OCI-M2 (cell line): Measurements from ENCODE around the gene LRGUK.
"Not testable (repeated sequence)": the region's sequence is repeated elsewhere in the genome, so short reads cannot be mapped to it uniquely, and the experiment has no call there.

Experiments used
- DNase-seq: peaks from one replicate; lab custom pipeline; 2025; ENCODE audit not compliant: unreplicated experiment; lab: John Stamatoyannopoulos, UW

LRGUK gene

DNA sequence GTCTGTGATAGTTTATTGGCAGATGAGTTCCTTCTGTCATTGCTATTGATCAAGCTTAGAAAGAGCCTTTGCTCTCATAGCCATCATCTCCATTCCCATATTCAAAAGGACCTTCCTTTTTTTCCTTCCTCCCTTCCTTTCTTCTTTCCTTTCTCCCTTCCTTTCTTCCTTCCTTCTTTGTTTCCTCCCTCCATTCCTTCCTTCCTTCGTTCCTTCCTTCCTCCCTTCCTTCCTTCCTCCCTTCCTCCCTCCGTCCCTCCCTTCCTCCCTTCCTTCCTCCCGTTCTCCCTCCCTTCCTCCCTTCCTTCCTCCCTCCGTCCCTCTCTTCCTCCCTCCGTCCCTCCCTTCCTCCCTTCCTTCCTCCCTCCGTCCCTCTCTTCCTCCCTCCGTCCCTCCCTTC is 104.2 kb downstream of the LRGUK start:
- DNase-seq, result not testable (repeated sequence)

DNA sequence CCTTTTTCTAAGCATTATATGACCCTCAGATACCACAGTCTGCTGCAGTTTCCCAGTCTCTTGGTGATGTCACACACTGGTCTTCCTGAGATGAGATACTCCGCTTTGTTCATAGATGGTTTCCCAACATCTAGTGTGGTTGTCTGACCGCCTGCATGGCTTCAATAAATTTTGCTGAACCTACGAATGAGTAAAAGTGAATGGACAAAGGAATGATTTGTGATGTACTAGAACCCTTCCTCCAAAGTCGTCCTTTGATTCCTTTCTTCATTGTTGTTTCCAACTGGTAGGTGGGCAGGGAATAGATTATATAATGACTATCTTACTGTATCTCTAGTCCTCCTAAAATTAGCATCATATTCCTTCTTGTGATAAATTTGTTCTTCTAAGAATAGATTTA is 107.1 kb downstream of the LRGUK start:
- no peak for DNase-seq

DNA sequence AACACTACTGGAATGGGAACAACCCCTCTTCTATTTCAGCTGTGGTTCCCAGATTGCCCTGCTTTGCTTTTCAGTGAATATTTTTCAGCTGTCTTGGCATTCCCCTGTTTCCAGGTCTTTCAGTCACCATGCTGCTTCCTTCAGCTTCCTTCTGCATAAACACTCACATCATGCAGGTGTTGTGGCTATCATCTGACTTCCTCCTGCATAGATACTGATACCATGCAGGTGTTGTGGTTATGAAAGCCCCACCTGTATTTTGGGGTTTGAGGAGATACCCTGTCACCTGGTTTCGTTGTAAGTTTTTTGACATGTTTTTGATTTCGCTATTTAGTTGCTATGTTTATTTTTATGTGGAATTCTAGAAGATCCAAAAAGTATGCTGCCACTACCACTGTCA is 118.1 kb downstream of the LRGUK start:
- no peak for DNase-seq

DNA sequence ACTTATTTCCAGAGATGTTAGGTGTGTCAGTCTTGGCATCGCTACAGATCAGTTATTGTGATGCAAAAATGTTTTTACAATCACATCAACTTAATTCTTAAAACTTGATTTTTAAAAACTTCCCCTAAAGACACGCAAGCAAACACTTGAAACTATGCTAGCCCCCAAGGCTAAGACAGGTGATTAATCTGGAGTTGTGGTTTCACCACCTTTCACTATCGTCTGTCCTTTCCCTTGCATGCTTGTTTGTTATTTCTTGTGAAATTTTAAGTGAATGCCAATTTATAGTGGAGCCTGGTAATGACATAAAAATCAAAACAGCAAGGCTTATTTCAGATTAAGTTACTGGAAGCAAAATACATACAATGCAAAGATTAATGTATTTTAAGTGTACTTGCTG is 119.2 kb downstream of the LRGUK start:
- no peak for DNase-seq

DNA sequence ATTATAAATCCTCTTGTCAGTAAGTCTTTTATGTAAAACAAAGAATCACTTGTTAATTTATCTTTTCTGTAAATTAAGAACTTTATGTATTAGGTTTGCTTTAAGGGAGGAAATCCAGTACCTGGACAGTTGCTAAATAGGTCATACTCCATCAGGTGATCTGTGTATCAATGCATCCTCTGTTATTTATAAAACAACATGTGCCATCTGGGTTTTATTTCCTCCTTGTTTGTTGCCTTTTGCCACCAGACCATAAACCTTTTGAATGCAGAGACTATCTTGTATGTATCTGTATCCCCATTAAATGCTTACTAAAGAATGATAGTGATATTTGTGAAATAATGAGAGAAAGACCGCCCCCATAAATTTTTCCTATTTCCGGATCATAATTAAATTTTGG is 119.6 kb downstream of the LRGUK start:
- no peak for DNase-seq

DNA sequence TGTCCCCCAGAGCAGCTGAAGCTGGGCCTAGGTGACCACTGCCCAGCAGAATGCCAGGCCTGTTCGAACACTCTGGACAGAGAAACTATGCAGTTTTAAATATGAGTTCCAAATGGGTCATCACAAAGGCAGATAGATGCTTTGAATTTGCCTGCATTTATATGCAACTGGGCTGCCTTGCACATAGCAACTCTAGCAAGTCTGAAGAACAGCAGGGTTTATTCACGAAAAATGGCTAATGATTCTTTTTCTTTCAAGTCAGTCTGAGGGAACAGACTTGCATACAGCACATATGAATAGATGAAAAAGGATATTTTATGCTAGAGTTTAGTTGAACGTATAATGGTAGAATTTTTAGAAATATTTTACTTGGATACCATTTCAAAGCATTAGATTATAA is 121.1 kb downstream of the LRGUK start:
- no peak for DNase-seq

DNA sequence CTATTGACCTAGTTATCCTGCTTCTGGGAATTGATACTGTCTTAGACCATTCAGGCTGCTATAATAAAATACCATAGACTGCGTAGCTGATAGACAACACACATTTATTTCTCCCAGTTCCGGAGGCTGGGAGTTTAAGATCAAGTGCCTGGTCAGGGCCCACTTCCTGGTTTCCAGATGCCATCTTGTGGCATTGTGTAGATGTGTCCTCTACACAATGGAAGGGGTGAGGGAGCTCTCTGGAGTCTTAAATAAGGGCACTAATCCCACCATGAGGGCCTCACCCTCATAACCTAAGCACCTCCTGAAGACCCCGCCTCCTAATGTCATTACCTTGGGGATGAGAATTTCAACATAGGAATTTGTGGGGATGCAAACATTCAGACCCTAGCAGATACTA is 127.2 kb downstream of the LRGUK start:
- no peak for DNase-seq

DNA sequence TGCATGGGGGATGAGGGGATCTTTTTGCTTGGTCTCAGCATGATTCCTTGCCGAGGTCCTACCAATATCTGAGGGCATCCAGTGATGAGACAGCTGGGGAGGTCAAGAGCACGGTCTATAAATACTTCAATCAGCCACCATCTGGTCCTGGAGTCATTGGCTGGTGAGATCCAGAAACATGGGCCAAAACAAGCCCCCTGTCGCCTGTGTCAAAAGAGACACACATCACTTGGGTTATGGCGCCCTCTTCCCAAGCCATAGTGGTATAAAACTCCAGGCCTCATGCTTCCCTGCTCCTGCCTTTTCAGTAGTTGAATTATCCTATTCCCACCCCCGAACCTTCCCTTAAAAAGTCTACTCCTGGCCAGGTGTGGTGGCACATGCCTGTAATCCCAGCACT is 128.7 kb downstream of the LRGUK start:
- no peak for DNase-seq

DNA sequence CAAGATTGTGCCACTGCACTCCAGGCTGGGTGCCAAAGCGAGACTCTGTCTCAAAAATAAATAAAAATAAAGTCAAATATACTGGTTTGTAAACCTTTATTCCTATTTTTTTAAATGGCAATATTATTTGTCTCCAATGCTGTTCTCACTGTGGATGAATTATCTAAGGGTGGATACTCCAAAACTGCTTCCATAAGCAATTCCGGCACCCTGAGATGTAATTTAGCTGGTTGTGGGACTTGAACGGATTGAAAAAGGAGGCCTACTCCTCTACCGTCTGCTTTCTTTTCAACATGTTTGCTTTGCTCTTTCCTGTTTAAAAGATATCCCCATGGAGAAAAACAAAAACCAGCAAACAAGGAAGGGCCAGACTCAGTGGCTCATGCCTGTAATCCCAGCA is 135.2 kb downstream of the LRGUK start:
- DNase-seq, result no peak

DNA sequence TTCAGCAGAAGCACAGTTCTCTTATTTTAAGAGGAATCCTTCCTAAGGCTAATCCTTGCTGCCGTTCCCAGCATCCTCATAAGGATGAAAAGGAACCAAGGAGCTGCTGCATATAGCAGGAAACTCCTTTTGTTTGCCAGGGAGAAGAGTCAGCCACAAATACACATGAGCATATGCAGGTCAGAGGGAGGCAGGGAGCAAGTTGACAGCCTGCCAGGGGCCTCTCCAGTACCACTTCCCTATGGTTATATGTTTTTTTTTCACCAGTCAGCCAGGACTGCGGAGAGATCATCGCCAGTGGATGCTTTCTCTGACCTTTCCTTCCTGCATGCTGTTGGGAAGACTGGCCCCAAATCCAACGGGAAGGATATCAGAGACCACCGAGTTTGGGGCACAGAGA is 149.8 kb downstream of the LRGUK start:
- DNase-seq, result no peak

DNA sequence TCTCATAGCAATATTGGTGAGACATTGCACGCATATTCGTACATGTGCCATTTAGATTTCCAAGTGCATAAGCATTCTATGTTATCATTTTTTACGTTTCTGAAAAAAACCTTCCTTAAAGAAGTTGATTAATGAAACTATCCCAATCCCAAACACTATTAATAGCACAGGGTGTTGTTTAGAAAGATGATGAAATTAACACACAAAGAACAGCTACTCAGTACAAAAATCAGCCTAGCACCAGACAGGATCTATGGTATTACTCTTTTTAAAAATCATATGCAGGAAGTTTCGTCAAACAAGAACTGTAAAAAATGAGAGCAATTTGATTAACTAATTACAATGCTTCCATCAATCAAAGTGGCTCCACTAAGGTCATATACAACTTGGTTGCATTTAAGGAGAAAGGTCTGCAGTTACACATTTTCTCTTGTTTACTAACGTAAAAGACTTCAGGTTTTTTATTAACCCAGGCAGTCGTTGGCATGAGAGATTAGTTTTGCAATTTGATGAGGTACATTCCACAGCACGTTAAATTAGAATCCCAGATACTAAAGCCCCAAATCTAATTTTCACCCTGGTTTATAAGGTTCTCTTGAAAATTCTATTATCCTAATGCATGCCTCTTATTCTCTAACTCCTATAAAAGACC is 151.5 kb downstream of the LRGUK start:
- no peak for DNase-seq

DNA sequence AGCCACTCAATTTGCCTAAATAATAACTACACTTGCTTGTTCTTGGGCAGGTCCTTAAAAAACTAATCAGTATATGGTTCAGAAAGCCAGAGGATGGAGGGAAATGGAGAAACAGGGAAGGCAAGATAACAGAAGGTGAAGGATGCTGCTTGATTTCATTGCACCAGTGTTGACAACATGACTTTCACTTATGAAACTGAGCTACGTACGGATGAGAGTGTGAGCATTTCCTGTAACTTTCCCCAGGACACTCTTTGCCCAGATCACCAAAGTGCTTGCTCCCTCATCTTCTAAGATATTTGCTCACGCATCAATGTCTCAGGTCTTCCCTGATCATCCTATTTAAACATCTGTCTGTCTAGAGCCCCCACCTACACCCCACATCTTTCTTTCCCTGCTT is 152.2 kb downstream of the LRGUK start:
- no peak for DNase-seq

DNA sequence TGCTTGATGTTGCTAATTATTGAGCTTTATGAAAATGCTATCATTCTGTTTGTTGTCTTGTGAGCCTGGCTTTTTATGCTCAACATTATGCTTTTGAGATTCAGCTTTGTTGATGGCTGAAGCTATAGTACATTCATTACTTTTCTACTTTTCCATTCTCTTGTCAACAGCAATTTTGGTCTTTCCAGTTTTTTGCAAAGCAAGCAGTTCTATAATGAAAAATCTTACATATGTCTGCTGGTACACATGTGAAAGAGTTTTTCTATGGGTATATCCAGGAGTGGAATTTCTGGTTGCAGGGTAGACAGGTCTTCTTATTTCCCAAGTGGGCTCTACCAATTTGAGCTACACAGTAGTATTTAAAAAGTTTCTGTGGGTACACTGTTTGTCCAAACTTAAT is 152.8 kb downstream of the LRGUK start:
- DNase-seq, result no peak

DNA sequence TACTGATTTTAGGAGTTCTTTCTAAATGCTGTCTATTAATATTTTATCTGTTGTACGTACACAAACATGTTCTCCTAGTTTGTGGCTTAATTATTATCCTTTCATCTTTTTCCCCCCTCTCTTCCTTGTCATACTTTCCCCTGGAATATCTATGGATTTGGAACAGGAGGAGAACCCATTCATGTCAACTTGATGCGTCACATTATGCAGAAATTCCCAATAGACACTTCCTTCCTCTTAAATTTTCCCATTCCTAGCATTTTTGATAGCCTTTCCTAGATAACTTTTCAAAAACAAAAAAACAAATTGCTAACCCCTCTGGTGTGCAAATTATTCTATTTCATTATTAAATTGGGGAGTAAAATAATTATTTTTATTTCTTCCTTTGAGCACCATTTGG is 153.4 kb downstream of the LRGUK start:
- DNase-seq, result no peak

DNA sequence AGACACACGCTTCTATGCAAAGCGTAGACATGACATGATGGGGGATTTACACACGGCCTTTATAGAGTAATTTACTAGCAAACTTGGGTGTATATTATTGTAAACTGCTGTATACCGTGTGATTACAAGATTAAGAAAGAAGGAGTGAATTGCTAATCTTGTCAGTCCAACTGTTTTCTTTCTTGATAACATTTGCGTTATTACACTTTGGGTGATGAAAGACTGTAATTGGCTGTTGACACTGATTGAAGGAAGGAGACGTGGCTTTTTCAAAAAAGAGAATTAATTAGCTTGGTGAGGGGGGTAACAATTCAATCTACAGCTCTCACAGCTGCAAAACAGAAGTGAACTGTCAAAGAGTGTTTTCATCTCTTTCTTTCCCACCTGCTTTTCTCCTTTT is 156.9 kb downstream of the LRGUK start:
- DNase-seq, result no peak

DNA sequence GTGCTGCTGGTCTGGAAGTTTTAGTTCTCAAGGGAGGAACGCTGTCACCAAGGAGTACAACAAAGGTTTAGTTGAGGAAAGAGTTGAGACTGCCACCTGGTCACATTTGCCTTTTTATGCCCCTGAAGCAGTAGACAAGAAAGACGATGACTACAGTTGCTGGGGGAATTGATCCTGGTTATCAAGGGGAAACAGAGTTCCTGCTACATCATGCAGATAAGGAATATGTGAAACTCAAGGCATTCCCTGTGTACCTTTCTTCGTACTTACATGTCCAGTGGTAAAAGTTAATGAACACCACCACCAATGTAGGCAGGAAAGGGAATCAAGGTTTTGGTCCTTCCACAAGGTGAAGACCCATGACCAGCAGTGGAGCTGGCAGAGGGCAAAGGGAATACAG is 157.8 kb downstream of the LRGUK start:
- DNase-seq, result no peak

DNA sequence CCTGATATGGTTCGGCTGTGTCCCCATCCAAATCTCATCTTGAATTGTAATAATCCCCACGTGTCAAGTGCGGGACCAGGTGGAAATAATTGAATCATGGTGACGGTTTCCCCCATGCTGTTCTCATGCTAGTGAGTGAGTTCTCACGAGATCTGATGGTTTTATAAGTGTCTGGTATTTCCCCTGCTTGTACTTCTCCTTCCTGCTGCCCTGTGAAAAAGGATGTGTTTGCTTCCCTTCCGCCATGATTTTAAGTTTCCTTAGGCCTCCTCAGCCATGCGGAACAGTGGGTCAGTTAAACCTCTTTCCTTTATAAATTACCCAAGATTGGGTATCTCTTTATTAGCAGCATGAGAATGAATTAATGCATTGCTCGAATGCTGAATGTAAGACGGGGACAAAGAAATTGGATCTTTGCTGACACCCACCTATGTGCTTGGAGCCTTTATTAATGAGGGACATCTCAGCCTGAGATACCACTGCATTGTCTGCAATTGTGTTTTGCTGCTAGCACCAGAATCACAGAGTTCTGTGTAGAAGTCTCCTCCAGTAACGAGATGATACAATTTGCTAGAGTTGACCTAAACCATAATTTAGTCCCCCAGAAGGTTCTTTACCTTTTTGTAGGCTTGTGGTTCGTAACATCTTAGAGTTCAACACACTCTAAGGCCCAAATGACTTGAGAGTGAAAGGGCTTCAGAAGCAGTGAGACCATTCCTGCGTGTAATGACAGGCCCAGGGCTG is 160.9 kb downstream of the LRGUK start:
- DNase-seq, result no peak

DNA sequence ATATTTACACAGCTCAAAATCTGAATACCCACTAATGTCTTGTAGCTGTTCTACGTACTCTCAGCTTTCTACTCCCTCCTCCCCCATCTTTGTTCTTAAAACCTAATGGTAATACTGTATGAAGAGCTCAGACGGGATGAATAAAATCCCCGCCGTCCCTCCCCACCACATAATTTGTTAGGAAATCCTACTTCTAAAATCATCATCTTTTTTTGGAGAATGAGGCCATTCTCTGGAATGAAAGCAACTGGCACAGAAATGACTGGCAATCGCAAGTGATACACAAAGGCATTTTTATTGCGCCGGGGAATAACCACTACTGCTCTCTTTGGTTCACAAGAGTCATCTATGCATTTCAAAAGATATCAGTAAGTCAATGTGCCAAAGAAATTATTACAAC is 162.3 kb downstream of the LRGUK start:
- DNase-seq, result no peak

DNA sequence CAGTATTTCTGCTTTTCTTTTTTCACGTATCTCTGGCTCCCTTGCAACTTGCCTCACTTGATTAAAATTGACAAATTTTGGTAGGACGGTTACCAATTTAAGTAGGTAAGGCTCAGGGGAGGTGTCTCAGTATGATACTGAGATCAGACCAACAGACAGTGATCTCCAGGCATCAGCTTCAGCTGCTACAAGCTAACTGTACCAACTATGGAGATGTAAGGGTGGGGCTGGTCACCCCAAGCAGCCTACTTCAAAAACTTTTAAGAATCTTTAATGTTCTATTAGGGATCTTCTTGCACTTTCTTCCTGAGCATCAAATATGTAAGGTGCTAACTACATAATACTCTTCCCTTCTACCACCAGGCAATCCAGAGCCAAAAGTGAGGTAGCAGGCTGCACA is 162.7 kb downstream of the LRGUK start:
- DNase-seq, result no peak

DNA sequence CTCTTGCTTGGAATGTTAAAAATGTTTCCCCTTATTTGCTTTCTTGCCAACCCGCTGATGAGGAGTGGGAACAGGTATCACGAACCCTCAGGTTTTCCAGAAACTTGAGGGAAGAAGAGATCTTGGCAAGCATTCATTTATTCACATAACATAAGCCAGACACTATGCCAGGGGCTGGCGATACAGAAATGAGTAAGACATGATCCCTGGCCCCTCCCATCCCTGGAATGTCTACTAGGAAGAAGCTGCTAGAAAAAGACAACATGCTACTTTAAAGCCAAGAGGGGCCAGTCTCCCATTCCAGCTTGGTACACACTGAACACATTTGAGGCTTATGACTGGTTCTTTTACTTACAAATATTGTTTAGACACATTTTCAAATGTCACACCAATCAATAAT is 163.1 kb downstream of the LRGUK start:
- no peak for DNase-seq

DNA sequence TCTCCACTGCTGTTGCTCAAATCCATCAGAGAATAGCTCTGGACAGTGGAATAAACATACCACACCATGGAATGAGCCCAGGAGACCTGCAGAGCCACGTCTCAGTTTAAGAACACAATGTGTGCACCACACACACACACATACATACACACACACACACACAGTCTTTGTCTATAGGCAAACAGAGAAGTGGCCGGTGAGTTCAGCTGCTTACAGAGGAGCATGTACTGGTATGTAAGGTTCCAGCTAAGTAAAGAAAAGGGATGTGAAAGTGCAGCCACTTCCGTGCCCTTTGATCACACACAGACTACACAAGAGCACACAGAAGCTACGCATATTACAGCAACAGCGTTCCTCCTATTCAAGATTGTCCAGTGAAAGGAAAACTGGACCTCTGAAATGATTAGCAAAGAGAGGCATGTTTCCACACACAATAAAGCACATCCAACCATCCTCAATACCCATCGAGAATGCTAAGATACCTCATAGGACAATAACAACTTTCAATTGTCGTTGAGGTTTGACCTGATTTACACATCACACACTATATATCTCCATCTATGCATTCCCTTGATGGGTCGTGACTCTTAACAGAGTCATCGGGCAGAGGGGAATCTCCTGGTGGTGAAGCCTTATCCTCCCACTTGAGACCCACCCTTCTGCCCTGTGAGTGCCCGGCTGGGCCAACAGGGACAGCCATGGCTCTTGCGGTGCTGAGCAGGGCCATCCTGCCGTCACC is 166.0 kb downstream of the LRGUK start:
- no peak for DNase-seq

DNA sequence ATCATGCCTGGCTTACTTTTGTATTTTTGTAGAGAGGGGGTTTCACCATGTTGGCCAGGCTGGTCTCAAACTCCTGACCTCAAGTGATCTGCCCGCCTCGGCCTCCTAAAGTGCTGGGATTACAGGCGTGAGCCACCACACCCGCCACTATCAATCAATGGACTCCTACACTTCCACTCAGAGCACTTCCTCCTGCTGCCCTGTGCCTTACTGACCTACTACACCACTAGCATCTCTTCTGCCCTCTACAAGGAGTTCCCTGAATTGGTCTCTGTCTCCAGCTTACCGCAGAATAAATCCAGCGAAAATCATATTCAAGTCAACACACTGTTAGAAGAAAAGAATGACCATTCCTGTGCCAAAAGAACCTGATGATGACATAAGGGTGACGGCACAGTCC is 168.8 kb downstream of the LRGUK start:
- not testable (repeated sequence) for DNase-seq
